H9 (cell line): Measurements from ENCODE around the gene CLEC17A. TPM values are rescaled to one million over a fixed set of nuclear protein-coding genes. Genes with fewer than 3 reads are reported as not detected.
A peak's percentile ranks its signal among the peaks of the same experiment; 100 is the strongest.

ENCODE experiments used
- DNase-seq: peaks from one replicate; pipeline ENCODE4 v3.0.0-alpha.2; 2017
- H2AFZ ChIP-seq: one replicate; pipeline ENCODE4 v1.6.1; 2013; ENCODE audit warnings: mild to moderate bottlenecking, low read length, control low read depth, moderate library complexity
- H2AK5ac ChIP-seq: 2 replicates; pipeline ENCODE4 v1.6.1; 2013; ENCODE audit warnings: low read length, control low read depth, mixed read lengths; ENCODE audit not compliant: insufficient read length
- H2BK120ac ChIP-seq: one replicate; pipeline ENCODE4 v1.6.1; 2013; ENCODE audit warnings: low read depth, mild to moderate bottlenecking, low read length, control low read depth, inconsistent platforms; ENCODE audit not compliant: poor library complexity, severe bottlenecking
- H2BK12ac ChIP-seq: 2 replicates; pipeline ENCODE4 v1.6.1; 2013; ENCODE audit warnings: low read length, control low read depth, mixed read lengths, low read depth; ENCODE audit not compliant: insufficient read length
- H2BK15ac ChIP-seq: 2 replicates; pipeline ENCODE4 v1.6.1; 2013; ENCODE audit warnings: low read depth, low read length, control low read depth
- H2BK20ac ChIP-seq: one replicate; pipeline ENCODE4 v1.6.1; 2013; ENCODE audit warnings: low read depth, mild to moderate bottlenecking, low read length, control low read depth, inconsistent platforms; ENCODE audit not compliant: poor library complexity, severe bottlenecking
- H2BK5ac ChIP-seq: 2 replicates; pipeline ENCODE4 v1.6.1; 2013; ENCODE audit warnings: low read length, control low read depth, mixed read lengths; ENCODE audit not compliant: insufficient read length
- H3K14ac ChIP-seq: 2 replicates; pipeline ENCODE4 v1.6.1; 2013; ENCODE audit warnings: low read length, control low read depth; ENCODE audit not compliant: insufficient read depth
- H3K18ac ChIP-seq: 2 replicates; pipeline ENCODE4 v1.6.1; 2013; ENCODE audit warnings: low read depth, mild to moderate bottlenecking, mixed read lengths, low read length, control low read depth; ENCODE audit not compliant: insufficient read length
- H3K23ac ChIP-seq: 2 replicates; pipeline ENCODE4 v1.6.1; 2013; ENCODE audit warnings: low read length, control low read depth, mixed read lengths, low read depth; ENCODE audit not compliant: insufficient read length
- H3K23me2 ChIP-seq: 2 replicates; pipeline ENCODE4 v1.6.1; 2013; ENCODE audit warnings: low read depth, mild to moderate bottlenecking, mixed read lengths, low read length, control low read depth; ENCODE audit not compliant: insufficient read length, poor library complexity, severe bottlenecking
- H3K27ac ChIP-seq: 2 replicates; pipeline ENCODE4 v1.5.1; 2013; ENCODE audit warnings: low read length, control low read depth, mixed read lengths, low read depth; ENCODE audit not compliant: insufficient read length
- H3K27me3 ChIP-seq: 2 replicates; pipeline ENCODE4 v1.6.1; 2013; ENCODE audit warnings: low read length, control low read depth, inconsistent platforms; ENCODE audit not compliant: insufficient read depth
- H3K4ac ChIP-seq: 2 replicates; pipeline ENCODE4 v1.6.1; 2013; ENCODE audit warnings: low read depth, mild to moderate bottlenecking, control low read depth, inconsistent platforms, low read length, moderate library complexity
- H3K4me1 ChIP-seq: 2 replicates; pipeline ENCODE4 v1.6.1; 2013; ENCODE audit warnings: low read length, control low read depth, inconsistent platforms; ENCODE audit not compliant: insufficient read depth
- H3K4me2 ChIP-seq: 2 replicates; pipeline ENCODE4 v1.6.1; 2013; ENCODE audit warnings: low read length, control low read depth, mixed read lengths; ENCODE audit not compliant: insufficient read length, insufficient read depth
- H3K56ac ChIP-seq: 2 replicates; pipeline ENCODE4 v1.6.1; 2013; ENCODE audit warnings: low read depth, mild to moderate bottlenecking, mixed read lengths, low read length, control low read depth; ENCODE audit not compliant: insufficient read length
- H3K79me1 ChIP-seq: 2 replicates; pipeline ENCODE4 v1.6.1; 2013; ENCODE audit warnings: low read depth, mild to moderate bottlenecking, moderate library complexity, low read length, control low read depth, inconsistent platforms; ENCODE audit not compliant: insufficient read depth, poor library complexity, severe bottlenecking
- H3K79me2 ChIP-seq: 2 replicates; pipeline ENCODE4 v1.6.1; 2013; ENCODE audit warnings: low read length, control low read depth, inconsistent platforms; ENCODE audit not compliant: insufficient read depth
- H3K9ac ChIP-seq: 2 replicates; pipeline ENCODE4 v1.6.1; 2013; ENCODE audit warnings: low read length, control low read depth, mixed read lengths; ENCODE audit not compliant: insufficient read length; ENCODE audit errors: extremely low read depth
- H3K9me3 ChIP-seq: one replicate; pipeline ENCODE4 v1.6.1; 2013; ENCODE audit warnings: low read depth, low read length, inconsistent platforms; ENCODE audit not compliant: control insufficient read depth
- H3T11ph ChIP-seq: one replicate; pipeline ENCODE4 v1.6.1; 2013; ENCODE audit warnings: mild to moderate bottlenecking, low read length, control low read depth, inconsistent platforms
- H4K20me1 ChIP-seq: one replicate; pipeline ENCODE4 v1.6.1; 2013; ENCODE audit not compliant: control insufficient read depth, insufficient read length, insufficient read depth
- H4K5ac ChIP-seq: 2 replicates; pipeline ENCODE4 v1.6.1; 2013; ENCODE audit warnings: low read depth, mild to moderate bottlenecking, mixed read lengths, low read length, control low read depth; ENCODE audit not compliant: insufficient read length
- H4K8ac ChIP-seq: replicated peaks from 2 replicates; pipeline ENCODE4 v1.6.1; 2013; ENCODE audit warnings: low read length, control low read depth, mixed read lengths, low read depth; ENCODE audit not compliant: insufficient read length
- H4K91ac ChIP-seq: 2 replicates; pipeline ENCODE4 v1.6.1; 2013; ENCODE audit warnings: low read depth, mild to moderate bottlenecking, moderate library complexity, mixed read lengths, low read length, control low read depth; ENCODE audit not compliant: insufficient read length
- H3K27ac Mint-ChIP-seq, 3 experiments: 2 replicates in 2 of 3; 3 replicates in 1 of 3; pipeline ENCODE4 v1.8.0; 2020 to 2021; ENCODE audit warnings: mixed read lengths in 3 of 3, mild to moderate bottlenecking in 1 of 3, moderate library complexity in 1 of 3
- H3K27me3 Mint-ChIP-seq: 2 replicates; pipeline ENCODE4 v1.8.0; 2021; ENCODE audit warnings: low read depth, mild to moderate bottlenecking, moderate library complexity, mixed read lengths
- H3K36me3 Mint-ChIP-seq, 3 experiments: 2 replicates in 2 of 3; 3 replicates in 1 of 3; pipeline ENCODE4 v1.8.0; 2020 to 2021; ENCODE audit warnings: low read depth in 3 of 3, mixed read lengths in 3 of 3; ENCODE audit not compliant: insufficient read depth in 1 of 3
- H3K4me1 Mint-ChIP-seq, 2 experiments: 2 replicates each; pipeline ENCODE4 v1.8.0; 2020; ENCODE audit warnings: mixed read lengths in 2 of 2
- H3K4me3 Mint-ChIP-seq, 2 experiments: 2 replicates in 1 of 2; 3 replicates in 1 of 2; pipeline ENCODE4 v1.8.0; 2020 to 2021; ENCODE audit warnings: mild to moderate bottlenecking in 2 of 2, mixed read lengths in 2 of 2, moderate library complexity in 1 of 2
- H3K9me3 Mint-ChIP-seq, 2 experiments: 2 replicates in 1 of 2; 3 replicates in 1 of 2; pipeline ENCODE4 v1.8.0; 2020; ENCODE audit warnings: mild to moderate bottlenecking in 2 of 2, mixed read lengths in 2 of 2, moderate library complexity in 1 of 2
- WGBS: extraction: QIAGEN DNeasy Blood & Tissue Kit; methylation state at CpG from one replicate; pipeline ENCODE4 v1.1.7; 2013; ENCODE audit warnings: missing lambda C conversion rate, low lambda C conversion rate, mixed read lengths; ENCODE audit not compliant: insufficient read length; ENCODE audit errors: extremely low coverage; 5-methylcytosine and 5-hydroxymethylcytosine counted together
- total RNA-seq: library from RNA; stranded (reverse); gene quantifications from 2 replicates; pipeline ENCODE4 v1.2.1, GENCODE V29; 2021
- TF ChIP-seq, protein P1 (sequence below): fragments of 200-600 bp; sonication (generic); conservative IDR thresholded peaks from 3 replicates; pipeline ENCODE4 v1.8.0; 2021; ENCODE audit warnings: antibody characterized with exemption, mild to moderate bottlenecking

Gene CLEC17A
- total RNA-seq, 1 experiment from 2014 or later = not detected

DNA sequence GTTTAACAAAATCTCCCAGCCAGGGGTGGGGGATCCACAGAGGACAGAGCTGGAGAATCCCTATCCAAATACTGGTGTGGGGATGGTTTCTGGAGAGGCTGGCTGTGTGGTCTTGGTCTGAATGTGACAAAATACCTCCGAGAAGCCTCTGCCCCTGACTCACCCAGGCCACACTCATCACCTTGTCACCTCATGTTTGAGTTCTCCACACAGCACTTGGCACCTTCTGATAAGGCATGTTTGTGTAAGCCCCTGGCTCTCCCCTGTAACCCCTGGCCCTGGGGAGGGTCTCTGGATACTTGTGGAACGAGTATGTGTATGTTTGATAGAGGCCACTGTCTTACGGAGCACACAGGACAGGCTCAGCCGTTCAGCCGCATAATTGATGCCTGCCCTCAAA is 38.8 kb upstream of the CLEC17A start:
- peak overlapping the region in 2 of 3 experiments; percentile 40 to 91; a peak in 2 of 7 replicates for H3K27ac Mint-ChIP-seq
- no peak overlapping the region for H2AFZ ChIP-seq
- H3K56ac ChIP-seq = no peak overlapping the region
- no peaks in the 10 kb centered on the region for H4K20me1 ChIP-seq
- no peaks in the 10 kb centered on the region for H3K9me3 ChIP-seq
- no peak overlapping the region for H2BK120ac ChIP-seq
- no peak overlapping the region for H2BK15ac ChIP-seq
- no peak overlapping the region for H3K14ac ChIP-seq
- no peaks in the 10 kb centered on the region for H3K4me1 ChIP-seq
- H2AK5ac ChIP-seq = no peak overlapping the region
- no peak overlapping the region for H3K9ac ChIP-seq
- no peak overlapping the region for H3K18ac ChIP-seq
- H3K36me3 Mint-ChIP-seq = peaks cover 0 to 17% (median 11%) of the 10 kb centered on the region in 3 experiments; a peak in 3 of 7 replicates
- no peak overlapping the region for H4K8ac ChIP-seq
- no peaks in the 10 kb centered on the region; a peak in 1 of 5 replicates for H3K9me3 Mint-ChIP-seq
- WGBS = no CpG with 5 or more reads among the region's 5 CpGs
- no peak overlapping the region for H3K4ac ChIP-seq
- peaks cover 5% of the 10 kb centered on the region; the same call in 1 of the 2 replicates for H3K79me2 ChIP-seq
- no peak overlapping the region for H2BK20ac ChIP-seq
- peaks cover 2 to 6% of the 10 kb centered on the region in 2 experiments; a peak in 2 of 4 replicates for H3K4me1 Mint-ChIP-seq
- no peak overlapping the region for H2BK12ac ChIP-seq
- no peak overlapping the region for H3T11ph ChIP-seq
- H3K79me1 ChIP-seq = no peaks in the 10 kb centered on the region
- no peak overlapping the region for H4K5ac ChIP-seq
- H3K4me2 ChIP-seq = no peak overlapping the region
- H3K23ac ChIP-seq = no peak overlapping the region
- H3K4me3 Mint-ChIP-seq = no peak overlapping the region
- H4K91ac ChIP-seq = no peak overlapping the region
- no peak overlapping the region for H2BK5ac ChIP-seq
- no peaks in the 10 kb centered on the region for H3K23me2 ChIP-seq
- no peak for DNase-seq
- no peak overlapping the region for H3K27ac ChIP-seq
- TF ChIP-seq, protein P1, sequence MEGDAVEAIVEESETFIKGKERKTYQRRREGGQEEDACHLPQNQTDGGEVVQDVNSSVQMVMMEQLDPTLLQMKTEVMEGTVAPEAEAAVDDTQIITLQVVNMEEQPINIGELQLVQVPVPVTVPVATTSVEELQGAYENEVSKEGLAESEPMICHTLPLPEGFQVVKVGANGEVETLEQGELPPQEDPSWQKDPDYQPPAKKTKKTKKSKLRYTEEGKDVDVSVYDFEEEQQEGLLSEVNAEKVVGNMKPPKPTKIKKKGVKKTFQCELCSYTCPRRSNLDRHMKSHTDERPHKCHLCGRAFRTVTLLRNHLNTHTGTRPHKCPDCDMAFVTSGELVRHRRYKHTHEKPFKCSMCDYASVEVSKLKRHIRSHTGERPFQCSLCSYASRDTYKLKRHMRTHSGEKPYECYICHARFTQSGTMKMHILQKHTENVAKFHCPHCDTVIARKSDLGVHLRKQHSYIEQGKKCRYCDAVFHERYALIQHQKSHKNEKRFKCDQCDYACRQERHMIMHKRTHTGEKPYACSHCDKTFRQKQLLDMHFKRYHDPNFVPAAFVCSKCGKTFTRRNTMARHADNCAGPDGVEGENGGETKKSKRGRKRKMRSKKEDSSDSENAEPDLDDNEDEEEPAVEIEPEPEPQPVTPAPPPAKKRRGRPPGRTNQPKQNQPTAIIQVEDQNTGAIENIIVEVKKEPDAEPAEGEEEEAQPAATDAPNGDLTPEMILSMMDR = no peak
- no peaks in the 10 kb centered on the region for H3K27me3 Mint-ChIP-seq
- no peaks in the 10 kb centered on the region for H3K27me3 ChIP-seq
